Measurements from ENCODE around the gene SUSD4.

- TF ChIP-seq CTCF (IDR thresholded peaks at IDR 0.05), result no peak
- no peak for TF ChIP-seq POLR2AphosphoS5 (IDR thresholded peaks at IDR 0.05; ENCODE audit: insufficient read depth in 1 of 2, low read depth in 1 of 2)
- TF ChIP-seq POLR2A (IDR thresholded peaks at IDR 0.05), result no peak
Observed at GRCh38 chr1:223339861-223340260, 24.1 kb downstream of the SUSD4 start.
